ENCODE results near the gene SCG5.

- TF ChIP-seq, protein P1, sequence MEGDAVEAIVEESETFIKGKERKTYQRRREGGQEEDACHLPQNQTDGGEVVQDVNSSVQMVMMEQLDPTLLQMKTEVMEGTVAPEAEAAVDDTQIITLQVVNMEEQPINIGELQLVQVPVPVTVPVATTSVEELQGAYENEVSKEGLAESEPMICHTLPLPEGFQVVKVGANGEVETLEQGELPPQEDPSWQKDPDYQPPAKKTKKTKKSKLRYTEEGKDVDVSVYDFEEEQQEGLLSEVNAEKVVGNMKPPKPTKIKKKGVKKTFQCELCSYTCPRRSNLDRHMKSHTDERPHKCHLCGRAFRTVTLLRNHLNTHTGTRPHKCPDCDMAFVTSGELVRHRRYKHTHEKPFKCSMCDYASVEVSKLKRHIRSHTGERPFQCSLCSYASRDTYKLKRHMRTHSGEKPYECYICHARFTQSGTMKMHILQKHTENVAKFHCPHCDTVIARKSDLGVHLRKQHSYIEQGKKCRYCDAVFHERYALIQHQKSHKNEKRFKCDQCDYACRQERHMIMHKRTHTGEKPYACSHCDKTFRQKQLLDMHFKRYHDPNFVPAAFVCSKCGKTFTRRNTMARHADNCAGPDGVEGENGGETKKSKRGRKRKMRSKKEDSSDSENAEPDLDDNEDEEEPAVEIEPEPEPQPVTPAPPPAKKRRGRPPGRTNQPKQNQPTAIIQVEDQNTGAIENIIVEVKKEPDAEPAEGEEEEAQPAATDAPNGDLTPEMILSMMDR (IDR thresholded peaks at IDR 0.05) = no peak
- TF ChIP-seq EP300 (IDR thresholded peaks at IDR 0.05) = no peak
- no peak for TF ChIP-seq POLR2AphosphoS5 (IDR thresholded peaks at IDR 0.05)
- no peak for TF ChIP-seq POLR2A (IDR thresholded peaks at IDR 0.05; ENCODE audit: low read depth)
Measured at GRCh38 chr15:32657941-32658340, 16.4 kb downstream of the SCG5 start.
